Stimulated activated CD4-positive, alpha-beta T cell treated with anti-CD3 and anti-CD28 coated beads, Interleukin-4, amount 100 ng/mL, for 24 hours (primary cell): ENCODE results near the gene TIGAR.

Experiments used
- DNase-seq: peaks from one replicate; pipeline ENCODE4 v3.0.0-alpha.2; 2020

Gene TIGAR

GRCh38 chr12:4283512-4284255, 37.3 kb upstream of the TIGAR start:
- DNase-seq = no peak

- DNase-seq = no peak
These were observed 36.7 kb upstream of the TIGAR start for GRCh38 chr12:4284306-4284705.

- DNase-seq = no peak
These were observed 35.9 kb upstream of the TIGAR start for GRCh38 chr12:4285070-4285469.

- no peak for DNase-seq
These were observed 34.8 kb upstream of the TIGAR start for GRCh38 chr12:4286228-4286627.

- no peak for DNase-seq
These were observed 34.2 kb upstream of the TIGAR start for GRCh38 chr12:4286771-4287317.

- peak; percentile 34 for DNase-seq
These were observed 33.4 kb upstream of the TIGAR start for GRCh38 chr12:4287325-4288211.

- no peak for DNase-seq
These were observed 32.5 kb upstream of the TIGAR start for GRCh38 chr12:4288296-4289131.

- DNase-seq = no peak
These were observed 31.7 kb upstream of the TIGAR start for GRCh38 chr12:4289231-4289878.

- no peak for DNase-seq
These were observed 30.8 kb upstream of the TIGAR start for GRCh38 chr12:4289998-4290790.

- DNase-seq = no peak
These were observed 28.5 kb upstream of the TIGAR start for GRCh38 chr12:4292341-4293073.

- peak; percentile 65 for DNase-seq
These were observed 27.6 kb upstream of the TIGAR start for GRCh38 chr12:4293299-4293965.

GRCh38 chr12:4293966-4294505, 27.0 kb upstream of the TIGAR start:
- DNase-seq = no peak

GRCh38 chr12:4296751-4297150, 24.3 kb upstream of the TIGAR start:
- DNase-seq = no peak

GRCh38 chr12:4297617-4298016, 23.4 kb upstream of the TIGAR start:
- no peak for DNase-seq

- no peak for DNase-seq
These were observed 20.1 kb upstream of the TIGAR start for GRCh38 chr12:4300883-4301282.

- no peak for DNase-seq
These were observed 19.0 kb upstream of the TIGAR start for GRCh38 chr12:4301932-4302501.

GRCh38 chr12:4302881-4303280, 18.1 kb upstream of the TIGAR start:
- no peak for DNase-seq

GRCh38 chr12:4303750-4304149, 17.3 kb upstream of the TIGAR start:
- DNase-seq = no peak

- no peak for DNase-seq
These were observed 13.2 kb upstream of the TIGAR start for GRCh38 chr12:4307593-4308333.
